NB4 (cell line): Measurements from ENCODE around the gene SHPK.

ENCODE experiments used
- DNase-seq: peaks from one replicate; pipeline ENCODE4 v3.0.0; 2010; ENCODE audit warnings: low read depth
- H3K4me3 ChIP-seq: one replicate; pipeline ENCODE4 v1.5.1; 2011; ENCODE audit warnings: mild to moderate bottlenecking, low read depth, low read length, moderate library complexity
- CTCF ChIP-seq: IDR thresholded peaks from one replicate; pipeline ENCODE4 v1.5.1; 2012; ENCODE audit warnings: low read depth, low read length
- MAX ChIP-seq: IDR thresholded peaks from 2 replicates; pipeline ENCODE4 v1.6.1; 2011; ENCODE audit warnings: low read depth, low read length
- MYC ChIP-seq: IDR thresholded peaks from 2 replicates; pipeline ENCODE4 v1.6.1; 2011; ENCODE audit warnings: low read depth, low read length
- POLR2A ChIP-seq: IDR thresholded peaks from 2 replicates; pipeline ENCODE4 v1.6.1; 2011; ENCODE audit warnings: mild to moderate bottlenecking; ENCODE audit not compliant: insufficient read length; ENCODE audit errors: extremely low read depth

Gene SHPK

GRCh38 chr17:3592216-3592860 is 43.7 kb downstream of the SHPK start:
- TF ChIP-seq MYC (no peak), CTCF (no peak), MAX (no peak), POLR2A (no peak)
- no peak overlapping the region for H3K4me3 ChIP-seq
- no peak for DNase-seq

- no peak for DNase-seq
- TF ChIP-seq CTCF = no peak
- TF ChIP-seq MYC = no peak
- no peak for TF ChIP-seq POLR2A
- no peak for TF ChIP-seq MAX
- no peak overlapping the region for H3K4me3 ChIP-seq
Measured at GRCh38 chr17:3590768-3591167, 45.3 kb downstream of the SHPK start.

GRCh38 chr17:3590231-3590630 is 45.8 kb downstream of the SHPK start:
- DNase-seq = no peak
- no peak for TF ChIP-seq MAX
- TF ChIP-seq CTCF = no peak
- no peak for TF ChIP-seq MYC
- TF ChIP-seq POLR2A = no peak
- H3K4me3 ChIP-seq = no peak overlapping the region

- no peak overlapping the region for H3K4me3 ChIP-seq
- TF ChIP-seq MYC (no peak), CTCF (no peak), POLR2A (no peak), MAX (no peak)
- DNase-seq = no peak
Measured at GRCh38 chr17:3589784-3590183, 46.3 kb downstream of the SHPK start.

- TF ChIP-seq MYC (no peak), POLR2A (no peak), CTCF (no peak), MAX (no peak)
- DNase-seq = no peak
- H3K4me3 ChIP-seq = no peak overlapping the region
Measured at GRCh38 chr17:3585826-3586225, 50.2 kb downstream of the SHPK start.
